A673 (cell line): ENCODE measurements around the gene MTHFSD.

Experiments used
- EZH2 ChIP-seq: fragments of 200-600 bp; sonication (generic); IDR thresholded peaks from 2 replicates; pipeline ENCODE4 v1.6.1; 2017; ENCODE audit warnings: borderline replicate concordance, low read depth, mild to moderate bottlenecking, mixed read lengths, antibody characterized with exemption, low read length; ENCODE audit not compliant: poor library complexity, severe bottlenecking
- TF ChIP-seq, protein P1 (sequence below): fragments of 300-800, 200-600 bp; sonication (generic); conservative IDR thresholded peaks from 2 replicates; pipeline ENCODE4 v1.5.1; 2017; ENCODE audit warnings: low read depth, mild to moderate bottlenecking, antibody characterized with exemption, low read length, moderate library complexity, mixed read lengths

DNA sequence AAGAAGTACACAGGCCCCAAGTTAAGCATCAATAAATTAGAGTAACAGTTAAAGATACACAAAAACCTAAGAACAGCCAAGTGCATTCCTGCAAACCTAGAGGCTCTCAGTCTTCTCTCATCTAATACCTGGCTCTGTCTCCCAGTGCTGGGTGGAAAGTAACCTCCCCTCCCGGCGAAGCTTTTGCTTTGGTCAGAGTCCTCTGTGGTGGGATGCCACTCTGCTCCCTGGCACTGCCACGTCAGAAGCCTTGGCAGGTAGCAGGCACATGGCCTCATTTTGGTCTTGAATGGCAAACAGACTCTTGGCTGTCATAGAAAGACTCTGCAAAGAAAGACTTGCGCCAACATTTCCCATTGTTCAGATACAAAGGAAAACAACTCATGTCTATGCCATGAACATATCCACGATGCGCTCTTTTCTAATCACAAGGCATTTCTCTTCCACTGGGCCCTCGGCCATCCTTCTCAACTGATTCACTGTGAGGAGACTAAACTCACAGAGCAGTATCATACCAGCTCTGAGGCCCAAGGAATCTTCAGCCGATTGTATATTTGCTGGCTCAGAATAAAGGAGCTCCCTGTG is 21.2 kb downstream of the MTHFSD start:
- TF ChIP-seq, protein P1, sequence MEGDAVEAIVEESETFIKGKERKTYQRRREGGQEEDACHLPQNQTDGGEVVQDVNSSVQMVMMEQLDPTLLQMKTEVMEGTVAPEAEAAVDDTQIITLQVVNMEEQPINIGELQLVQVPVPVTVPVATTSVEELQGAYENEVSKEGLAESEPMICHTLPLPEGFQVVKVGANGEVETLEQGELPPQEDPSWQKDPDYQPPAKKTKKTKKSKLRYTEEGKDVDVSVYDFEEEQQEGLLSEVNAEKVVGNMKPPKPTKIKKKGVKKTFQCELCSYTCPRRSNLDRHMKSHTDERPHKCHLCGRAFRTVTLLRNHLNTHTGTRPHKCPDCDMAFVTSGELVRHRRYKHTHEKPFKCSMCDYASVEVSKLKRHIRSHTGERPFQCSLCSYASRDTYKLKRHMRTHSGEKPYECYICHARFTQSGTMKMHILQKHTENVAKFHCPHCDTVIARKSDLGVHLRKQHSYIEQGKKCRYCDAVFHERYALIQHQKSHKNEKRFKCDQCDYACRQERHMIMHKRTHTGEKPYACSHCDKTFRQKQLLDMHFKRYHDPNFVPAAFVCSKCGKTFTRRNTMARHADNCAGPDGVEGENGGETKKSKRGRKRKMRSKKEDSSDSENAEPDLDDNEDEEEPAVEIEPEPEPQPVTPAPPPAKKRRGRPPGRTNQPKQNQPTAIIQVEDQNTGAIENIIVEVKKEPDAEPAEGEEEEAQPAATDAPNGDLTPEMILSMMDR, result no peak
- no peak for TF ChIP-seq EZH2
